Gastrocnemius medialis (tissue), 4 donors: ENCODE results near the gene LRMDA. TPM values are rescaled to one million over a fixed set of nuclear protein-coding genes. Genes with fewer than 3 reads are reported as not detected.

ENCODE experiments used
- ATAC-seq, 2 donors: fragments of 150-250 bp; one replicate each; pipeline ENCODE4 v1.9.1; 2016
- DNase-seq, 2 donors: peaks; one replicate each; pipeline ENCODE4 v3.0.0-alpha.2; 2019
- H3K27ac ChIP-seq, 4 donors: fragments of 200-600 bp; sonication (generic); 1 replicate in 1 of 4; 2 replicates in 3 of 4; pipeline ENCODE4 v1.5.1; 2016 to 2018; ENCODE audit warnings: mild to moderate bottlenecking in 2 of 4, moderate library complexity in 1 of 4
- H3K27me3 ChIP-seq, 3 donors: fragments of 200-600 bp; sonication (generic) in 2 of 3; 1 replicate in 1 of 3; 2 replicates in 2 of 3; pipeline versions ENCODE4 v1.5.1 to v1.6.0; 2016 to 2019; ENCODE audit warnings: mild to moderate bottlenecking in 1 of 3, moderate library complexity in 1 of 3
- H3K36me3 ChIP-seq, 2 donors: fragments of 200-600 bp; sonication (generic) in 1 of 2; one replicate each; pipeline ENCODE4 v1.5.1; 2017 to 2018
- H3K4me1 ChIP-seq, 2 donors: fragments of 200-600 bp; sonication (generic) in 1 of 2; one replicate each; pipeline ENCODE4 v1.5.1; 2016 to 2017; ENCODE audit warnings: mild to moderate bottlenecking in 2 of 2
- H3K4me3 ChIP-seq, 4 donors: fragments of 200-600 bp; sonication (generic) in 3 of 4; 1 replicate in 1 of 4; 2 replicates in 3 of 4; pipeline ENCODE4 v1.5.1; 2016 to 2019; ENCODE audit warnings: mild to moderate bottlenecking in 2 of 4
- H3K9me3 ChIP-seq, 3 donors: fragments of 200-600 bp; sonication (generic) in 2 of 3; 1 replicate in 1 of 3; 2 replicates in 2 of 3; pipeline ENCODE4 v1.5.1; 2016 to 2019
- CTCF ChIP-seq, 5 experiments: fragments of 450-650 bp in 3 of 5; fragments of 200-600 bp in 2 of 5; sonication (generic) in 2 of 5; IDR thresholded peaks in 4 of 5; conservative IDR thresholded peaks in 1 of 5; 1 replicate in 4 of 5; 2 replicates in 1 of 5; pipeline ENCODE4 v1.5.1; 2016 to 2019; ENCODE audit warnings: antibody characterized with exemption in 5 of 5, mild to moderate bottlenecking in 3 of 5, moderate library complexity in 3 of 5
- POLR2A ChIP-seq, 2 donors: fragments of 450-650 bp; IDR thresholded peaks; one replicate each; pipeline ENCODE4 v1.6.1; 2017; ENCODE audit warnings: antibody characterized with exemption in 2 of 2, mild to moderate bottlenecking in 2 of 2, moderate library complexity in 2 of 2
- in situ Hi-C, 4 donors: fragments of 200-750 bp; cut with MboI; loops; one replicate each; pipeline versions ENCODE4 v1.15.0 to v1.8.0; 2017; ENCODE audit warnings: low sequenced_read_pairs in 4 of 4
- intact Hi-C: fragments of 100-400 bp; cut with DNase I; formaldehyde crosslinking; loops from one replicate; pipeline ENCODE4 v1.15.1; 2023; ENCODE audit warnings: low total_unique reads
- total RNA-seq, 4 donors: library from RNA; depleted of rRNA; stranded (reverse); fragments of >200 nt; gene quantifications; one replicate each; pipeline versions ENCODE4 v1.1.0 to v1.2.3, GENCODE V29; 2016

Gene LRMDA
- total RNA-seq, 4 donors from 2014 or later, result 0.80 to 4.5 (median 1.4) TPM

GRCh38 chr10:75737580-75737949 lies 306.1 kb downstream of the LRMDA start:
- TF ChIP-seq CTCF (IDR thresholded peaks at IDR 0.05 in 4 of 5, conservative IDR thresholded peaks at IDR 0.05 in 1 of 5) (no peak), POLR2A (IDR thresholded peaks at IDR 0.05) (no peak)
- no peaks in the 10 kb centered on the region for H3K36me3 ChIP-seq
- H3K9me3 ChIP-seq, result no peaks in the 10 kb centered on the region
- ATAC-seq, result no peak
- in situ Hi-C loops, result no loop called here
- intact Hi-C loops, result no loop called here
- no peak overlapping the region for H3K4me3 ChIP-seq
- H3K27ac ChIP-seq, result no peak overlapping the region
- no peak for DNase-seq
- no peaks in the 10 kb centered on the region for H3K4me1 ChIP-seq
- H3K27me3 ChIP-seq, result peaks cover 0 to 4% (median 0%) of the 10 kb centered on the region in 3 donors

- intact Hi-C loops, result no loop called here
- no peak for DNase-seq
- no peaks in the 10 kb centered on the region for H3K9me3 ChIP-seq
- TF ChIP-seq CTCF (IDR thresholded peaks at IDR 0.05 in 4 of 5, conservative IDR thresholded peaks at IDR 0.05 in 1 of 5) (no peak), POLR2A (IDR thresholded peaks at IDR 0.05) (no peak)
- H3K36me3 ChIP-seq, result no peaks in the 10 kb centered on the region
- no peaks in the 10 kb centered on the region for H3K4me1 ChIP-seq
- in situ Hi-C loops, result no loop called here
- no peak overlapping the region for H3K4me3 ChIP-seq
- H3K27ac ChIP-seq, result no peak overlapping the region
- peaks cover 0 to 4% (median 0%) of the 10 kb centered on the region in 3 donors for H3K27me3 ChIP-seq
- ATAC-seq, result no peak
These were observed 307.5 kb downstream of the LRMDA start for GRCh38 chr10:75738924-75739323.

GRCh38 chr10:75739414-75740143 lies 308.2 kb downstream of the LRMDA start:
- Histone ChIP-seq H3K4me1 (no peaks in the 10 kb centered on the region), H3K9me3 (no peaks in the 10 kb centered on the region), H3K4me3 (no peak overlapping the region), H3K36me3 (no peaks in the 10 kb centered on the region), H3K27ac (no peak overlapping the region), H3K27me3 (peaks cover 0 to 4% (median 0%) of the 10 kb centered on the region in 3 donors)
- no peak for TF ChIP-seq POLR2A (IDR thresholded peaks at IDR 0.05)
- no peak for TF ChIP-seq CTCF (IDR thresholded peaks at IDR 0.05 in 4 of 5, conservative IDR thresholded peaks at IDR 0.05 in 1 of 5)
- in situ Hi-C loops, result no loop called here
- DNase-seq (no peak), ATAC-seq (no peak)
- intact Hi-C loops, result no loop called here

GRCh38 chr10:75740541-75740940 lies 309.1 kb downstream of the LRMDA start:
- ATAC-seq (no peak), DNase-seq (no peak)
- Histone ChIP-seq H3K4me3 (no peak overlapping the region), H3K36me3 (no peaks in the 10 kb centered on the region), H3K27me3 (peaks cover 0 to 4% (median 0%) of the 10 kb centered on the region in 3 donors), H3K4me1 (no peaks in the 10 kb centered on the region), H3K9me3 (no peaks in the 10 kb centered on the region), H3K27ac (no peak overlapping the region)
- intact Hi-C loops (no loop called here), in situ Hi-C loops (no loop called here)
- TF ChIP-seq CTCF (IDR thresholded peaks at IDR 0.05 in 4 of 5, conservative IDR thresholded peaks at IDR 0.05 in 1 of 5), result no peak

GRCh38 chr10:75742355-75742754 lies 310.9 kb downstream of the LRMDA start:
- in situ Hi-C loops (no loop called here), intact Hi-C loops (no loop called here)
- H3K27me3 ChIP-seq, result peaks cover 0 to 4% (median 0%) of the 10 kb centered on the region in 3 donors
- no peaks in the 10 kb centered on the region for H3K9me3 ChIP-seq
- H3K4me3 ChIP-seq, result no peak overlapping the region
- H3K27ac ChIP-seq, result no peak overlapping the region
- H3K36me3 ChIP-seq, result no peaks in the 10 kb centered on the region
- no peak for TF ChIP-seq POLR2A (IDR thresholded peaks at IDR 0.05)
- no peak for TF ChIP-seq CTCF (IDR thresholded peaks at IDR 0.05 in 4 of 5, conservative IDR thresholded peaks at IDR 0.05 in 1 of 5)
- no peaks in the 10 kb centered on the region for H3K4me1 ChIP-seq
- DNase-seq (no peak), ATAC-seq (no peak)
